Measurements from ENCODE around the gene B3GAT3.

The B3GAT3 gene

DNA sequence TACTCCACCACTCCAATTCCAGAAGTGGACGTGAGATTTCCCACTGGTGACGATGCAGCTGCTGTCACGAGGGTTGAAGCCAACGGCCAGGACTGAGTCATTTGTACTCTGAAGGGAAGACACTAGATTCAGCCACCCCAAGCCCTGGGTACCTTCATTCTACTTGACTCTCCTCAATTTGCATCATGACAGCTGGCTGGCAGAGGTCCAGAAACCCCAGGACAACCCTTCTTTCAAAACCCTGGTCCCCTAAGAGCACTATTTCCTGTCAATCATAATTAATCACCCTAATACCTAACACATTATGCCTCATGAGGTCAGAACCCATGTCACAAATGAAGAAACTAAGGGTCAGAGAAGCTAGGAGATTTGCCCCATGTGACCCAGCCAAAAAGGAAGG, 14.1 kb downstream of the B3GAT3 start:
- DNase-seq = no peak
- in situ Hi-C loops (cut with MboI; ENCODE audit: low pct_unique_long_range_greater_than_20kb, low sequenced_read_pairs) = no loop called here

DNA sequence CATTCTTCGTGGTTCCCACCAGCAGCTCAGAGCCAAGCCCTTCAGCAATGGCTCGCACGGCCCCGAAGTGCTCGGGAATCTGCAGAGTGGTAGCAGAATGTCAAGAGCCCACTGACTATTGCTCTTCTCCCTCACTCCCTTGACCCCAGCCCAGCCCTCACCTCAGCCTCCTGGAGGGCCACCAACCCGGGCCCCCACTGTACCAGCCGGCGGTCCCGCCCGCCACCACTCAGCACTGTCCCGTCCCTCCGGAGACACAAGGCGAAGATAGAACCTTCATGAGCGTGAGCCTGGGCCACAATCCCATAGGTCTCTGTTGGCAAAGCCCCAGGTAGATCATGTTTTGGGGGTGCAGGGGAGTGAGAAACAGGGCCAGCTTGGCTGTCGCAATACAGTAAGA, 15.9 kb downstream of the B3GAT3 start:
- DNase-seq = no peak
- in situ Hi-C loops (cut with MboI; ENCODE audit: low pct_unique_long_range_greater_than_20kb, low sequenced_read_pairs) = no loop called here

- DNase-seq = no peak
Observed at GRCh38 chr11:62605467-62605866, 16.3 kb downstream of the B3GAT3 start.

DNA sequence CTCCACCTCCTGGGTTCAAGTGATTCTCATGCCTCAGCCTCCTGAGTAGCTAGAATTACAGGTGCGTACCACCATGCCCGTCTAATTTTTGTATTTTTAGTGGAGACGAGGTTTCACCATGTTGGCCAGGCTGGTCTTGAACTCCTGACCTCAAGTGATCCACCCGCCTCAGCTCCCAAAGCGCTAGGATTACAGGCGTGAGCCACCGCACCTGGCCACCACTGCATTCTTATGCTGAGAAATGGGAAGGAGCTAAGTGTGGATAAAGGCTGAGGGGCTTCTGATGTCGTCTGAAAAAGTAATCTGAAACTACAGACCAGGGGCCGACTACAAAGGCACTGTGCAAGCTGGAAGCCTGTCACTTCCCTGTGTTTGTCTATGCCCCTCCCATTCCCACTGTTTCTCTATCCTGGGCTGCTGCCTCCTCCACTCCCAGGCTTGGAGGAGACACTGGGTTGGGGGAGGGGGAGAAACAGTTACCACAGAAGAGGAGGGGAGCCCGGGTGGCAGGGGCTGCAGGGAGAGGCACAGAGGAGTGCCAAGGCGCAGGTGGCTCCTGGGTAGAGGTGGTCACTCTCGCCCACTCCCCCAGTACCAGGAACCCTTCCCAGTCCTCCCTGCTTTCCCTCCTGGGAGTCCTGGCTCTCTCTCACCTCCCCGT, 17.2 kb downstream of the B3GAT3 start:
- no peak for DNase-seq
- in situ Hi-C loops (cut with MboI; ENCODE audit: low pct_unique_long_range_greater_than_20kb, low sequenced_read_pairs) = no loop called here

More at GRCh38 chr11:62605467-62605866, 16.3 kb downstream of the B3GAT3 start:
- in situ Hi-C loops (cut with MboI; ENCODE audit: low pct_unique_long_range_greater_than_20kb, low sequenced_read_pairs) = no loop called here

DNA sequence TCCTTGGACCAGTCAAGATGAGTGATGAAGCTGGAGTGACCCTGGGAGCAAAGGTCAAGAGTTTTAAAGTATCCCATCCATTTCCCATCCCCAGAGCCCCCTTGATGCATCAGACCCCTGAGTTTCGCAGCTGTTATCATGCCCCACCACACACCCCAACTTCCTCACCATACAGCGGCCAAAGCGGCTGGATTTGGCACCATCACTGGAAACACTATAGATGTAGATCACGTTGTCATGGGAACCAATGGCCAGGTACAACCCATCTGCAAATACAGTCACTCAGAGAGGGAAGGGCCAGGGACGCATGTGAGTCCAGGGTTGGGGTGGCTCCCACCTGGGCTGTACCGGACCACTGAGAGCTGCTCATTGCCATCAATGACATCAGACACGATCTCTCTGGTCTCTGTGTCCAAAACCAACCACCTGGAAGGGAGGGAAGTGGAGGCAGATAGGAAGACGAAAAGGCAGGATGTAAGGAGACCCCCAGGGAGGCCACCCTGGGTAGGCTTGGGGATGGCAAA, 17.9 kb downstream of the B3GAT3 start:
- DNase-seq = no peak
- in situ Hi-C loops (cut with MboI; ENCODE audit: low pct_unique_long_range_greater_than_20kb, low sequenced_read_pairs) = no loop called here

DNA sequence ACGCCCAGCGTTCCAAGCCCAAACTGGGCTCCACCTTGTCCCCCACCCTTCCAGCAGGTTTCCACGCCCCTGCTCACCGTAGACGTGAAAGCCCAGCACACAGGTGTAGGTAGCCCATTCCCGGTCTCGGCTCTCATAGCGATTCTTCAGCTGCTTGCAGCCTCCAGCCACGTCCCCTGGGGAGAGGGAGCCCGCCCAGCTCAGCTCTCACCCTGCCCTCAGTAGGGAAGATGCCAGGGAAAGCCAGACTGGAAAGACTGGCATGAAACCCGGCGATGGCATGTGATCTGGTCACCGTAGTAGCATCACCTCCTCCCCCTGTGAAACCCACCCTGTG, 18.7 kb downstream of the B3GAT3 start:
- in situ Hi-C loops (cut with MboI; ENCODE audit: low pct_unique_long_range_greater_than_20kb, low sequenced_read_pairs) = no loop called here
- DNase-seq = no peak

- in situ Hi-C loops (cut with MboI; ENCODE audit: low pct_unique_long_range_greater_than_20kb, low sequenced_read_pairs) = no loop called here
- no peak for DNase-seq
Observed at GRCh38 chr11:62602141-62603071, 19.4 kb downstream of the B3GAT3 start.

DNA sequence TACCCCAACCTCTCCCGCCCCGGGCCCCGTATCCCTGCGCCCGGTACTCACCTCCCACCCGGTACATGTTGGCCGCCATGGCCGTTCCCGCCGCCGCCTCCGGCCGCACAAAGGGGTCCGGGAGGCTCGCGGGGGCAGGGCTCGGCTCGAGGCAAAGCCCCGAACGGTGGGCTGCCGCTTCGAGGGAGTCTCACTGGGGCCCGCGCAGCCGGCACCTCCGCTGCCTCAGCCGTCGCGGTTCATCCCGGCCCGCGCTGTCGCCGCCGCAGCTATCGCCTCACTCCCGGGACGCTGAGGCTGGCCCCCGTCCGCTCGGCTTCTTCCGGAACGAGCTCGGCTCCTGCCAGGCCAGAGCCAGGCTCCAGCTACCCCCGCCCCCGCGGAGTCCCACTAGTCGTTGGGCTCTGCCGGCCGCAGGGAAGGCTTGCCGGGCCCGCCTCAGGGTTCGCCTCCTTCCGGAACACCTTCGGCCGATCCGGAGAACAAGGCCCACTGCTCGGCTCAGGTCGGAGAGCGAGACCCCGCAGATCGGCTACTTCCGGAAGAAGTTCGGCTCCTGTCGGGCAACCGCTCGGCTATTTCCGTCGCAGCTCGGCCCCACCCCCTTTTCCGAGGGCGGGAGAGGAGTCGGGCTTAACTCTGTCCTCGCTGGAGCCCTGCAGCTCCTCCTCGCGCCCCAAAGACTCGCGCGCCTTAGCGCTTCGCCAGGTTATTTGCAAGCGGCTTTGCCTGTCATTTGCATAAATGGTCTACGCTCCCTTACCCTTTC, 20.2 kb downstream of the B3GAT3 start, which contains the start of gene MTA2:
Gene MTA2, minus strand, starts transcription at position 494 of the 769 bp plus-strand sequence. Its CDS starts 415 bp downstream, at position 79.
- DNase-seq = peak; percentile 99
- in situ Hi-C loops (cut with MboI; ENCODE audit: low pct_unique_long_range_greater_than_20kb, low sequenced_read_pairs) = no loop called here

DNA sequence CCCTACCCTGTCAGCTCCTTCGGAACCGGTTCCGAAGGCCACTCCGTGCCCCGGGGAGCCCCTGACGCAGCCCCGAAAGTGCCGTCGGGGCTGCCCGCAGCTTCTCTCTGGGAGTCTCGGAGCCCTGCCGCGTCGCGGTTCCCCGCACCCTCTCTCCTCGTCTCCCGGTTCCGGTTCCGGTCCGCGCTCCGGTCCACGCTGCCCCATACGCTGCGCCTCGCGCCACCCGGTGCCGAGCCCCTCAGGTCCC, 20.7 kb downstream of the B3GAT3 start:
- no peak for DNase-seq
- in situ Hi-C loops (cut with MboI; ENCODE audit: low pct_unique_long_range_greater_than_20kb, low sequenced_read_pairs) = no loop called here

DNA sequence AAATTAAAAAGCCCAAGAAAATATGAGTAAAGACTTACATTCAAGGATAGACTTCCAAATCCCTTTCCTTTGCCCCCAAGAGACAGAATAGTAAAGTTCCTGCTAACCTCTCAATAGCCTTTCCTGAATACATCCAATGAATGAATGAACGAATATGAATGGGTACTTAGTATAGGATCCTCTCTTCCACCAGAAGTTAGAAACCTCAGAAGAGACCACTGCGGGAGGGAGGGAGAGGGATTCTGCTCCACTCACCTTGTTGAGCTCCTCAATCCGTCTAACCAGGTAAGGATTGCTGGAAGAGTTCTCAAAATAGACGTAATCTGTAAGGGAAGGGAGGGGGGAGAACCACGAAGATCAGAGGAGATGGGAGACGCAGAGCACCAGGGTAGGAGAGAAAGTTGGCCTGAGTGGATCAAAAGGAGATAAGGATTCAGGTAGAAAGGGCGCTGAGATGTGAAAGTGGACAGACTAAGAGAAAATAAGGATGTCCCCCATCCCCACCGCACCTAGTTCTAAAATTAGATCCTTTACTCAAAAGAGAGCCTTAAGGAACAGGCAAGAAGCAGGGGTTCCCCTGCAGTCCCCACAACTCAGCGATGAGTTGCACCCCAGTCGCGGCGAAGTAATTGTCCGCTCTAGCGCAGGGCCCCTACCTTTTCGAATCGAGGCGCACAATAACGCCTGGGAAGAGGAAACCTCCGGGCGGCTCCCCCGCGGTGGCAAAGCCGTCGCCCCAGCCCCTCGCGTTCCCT, 21.2 kb downstream of the B3GAT3 start:
- in situ Hi-C loops (cut with MboI; ENCODE audit: low pct_unique_long_range_greater_than_20kb, low sequenced_read_pairs) = no loop called here
- no peak for DNase-seq

DNA sequence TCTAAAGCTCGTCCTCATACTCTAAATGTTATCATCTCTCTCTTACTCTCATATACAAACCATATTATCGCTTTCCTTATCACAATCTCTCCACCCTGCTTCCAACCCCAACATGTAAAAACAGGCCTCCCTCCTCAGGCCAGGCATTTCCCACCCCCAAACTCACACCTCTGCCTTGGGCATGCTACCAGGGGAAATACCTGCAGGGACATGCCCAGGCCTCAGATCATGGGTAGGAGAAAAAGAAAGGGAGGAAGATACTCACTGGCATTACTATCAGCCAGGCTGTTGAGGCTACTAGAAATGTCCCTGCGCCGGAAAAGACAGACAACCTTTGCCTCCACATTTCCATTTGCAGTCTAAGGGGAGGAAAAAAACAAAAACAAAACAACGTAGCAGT, 21.9 kb downstream of the B3GAT3 start:
- peak; percentile 42 for DNase-seq
- in situ Hi-C loops (cut with MboI; ENCODE audit: low pct_unique_long_range_greater_than_20kb, low sequenced_read_pairs) = no loop called here

DNA sequence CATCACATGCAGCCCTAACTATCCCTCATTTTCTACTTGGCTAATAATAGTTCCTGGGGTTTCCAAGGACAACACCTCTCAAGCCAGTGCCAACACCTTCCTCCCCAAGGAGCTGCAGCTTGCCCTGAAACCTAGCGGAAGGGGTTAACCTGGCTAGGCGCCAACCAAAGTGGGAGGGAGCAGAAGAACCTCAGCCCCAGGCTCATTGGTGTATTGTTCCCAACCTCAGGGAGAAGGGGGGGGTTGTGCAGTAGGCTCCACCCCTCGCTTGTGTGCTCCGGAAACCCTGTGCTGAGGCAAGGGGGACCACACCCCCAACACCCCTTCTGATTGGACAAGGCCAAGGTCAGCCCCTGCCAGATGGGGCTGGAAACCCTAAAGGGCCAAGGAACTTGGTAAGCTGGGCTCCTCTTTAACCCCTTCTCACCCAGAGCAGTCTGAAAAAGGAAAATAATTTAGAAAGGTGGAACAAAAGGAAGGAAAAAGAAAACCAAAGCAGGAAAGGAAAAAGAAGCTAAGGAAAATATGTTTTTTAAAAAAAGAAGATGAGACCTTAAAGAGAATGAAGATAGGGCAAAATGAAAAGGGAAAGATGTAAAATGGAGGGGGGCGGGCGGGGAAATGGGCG, 22.6 kb downstream of the B3GAT3 start:
- in situ Hi-C loops (cut with MboI; ENCODE audit: low pct_unique_long_range_greater_than_20kb, low sequenced_read_pairs) = no loop called here
- DNase-seq = peak; percentile 99

GRCh38 chr11:62595124-62595523, 26.7 kb downstream of the B3GAT3 start:
- no peak for DNase-seq
- in situ Hi-C loops (cut with MboI; ENCODE audit: low pct_unique_long_range_greater_than_20kb, low sequenced_read_pairs) = no loop called here

- DNase-seq = peak; percentile 94
- in situ Hi-C loops (cut with MboI; ENCODE audit: low pct_unique_long_range_greater_than_20kb, low sequenced_read_pairs) = no loop called here
Observed at GRCh38 chr11:62593434-62594044, 28.2 kb downstream of the B3GAT3 start.

DNA sequence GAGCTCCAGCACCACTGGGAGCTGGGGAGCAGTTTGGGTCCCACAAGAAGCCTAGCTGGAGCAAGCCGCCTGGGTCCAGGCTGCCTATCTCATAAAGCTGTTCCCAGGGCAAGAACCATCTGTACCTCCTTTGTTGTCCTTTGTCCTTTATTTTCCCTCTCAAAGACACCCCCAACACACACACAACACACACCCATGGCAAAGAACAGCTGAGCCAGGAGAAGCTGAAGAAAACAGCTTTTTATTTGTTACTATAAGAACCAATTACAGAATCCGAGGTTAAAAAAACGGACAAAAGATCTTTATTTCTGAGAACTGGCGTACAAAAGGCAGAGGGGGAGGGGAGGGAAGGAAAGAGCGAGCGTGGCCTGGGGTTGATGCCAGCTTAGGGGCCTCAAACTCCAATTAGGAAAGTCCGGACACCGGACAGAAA, 28.8 kb downstream of the B3GAT3 start:
- DNase-seq = no peak
- in situ Hi-C loops (cut with MboI; ENCODE audit: low pct_unique_long_range_greater_than_20kb, low sequenced_read_pairs) = no loop called here

DNA sequence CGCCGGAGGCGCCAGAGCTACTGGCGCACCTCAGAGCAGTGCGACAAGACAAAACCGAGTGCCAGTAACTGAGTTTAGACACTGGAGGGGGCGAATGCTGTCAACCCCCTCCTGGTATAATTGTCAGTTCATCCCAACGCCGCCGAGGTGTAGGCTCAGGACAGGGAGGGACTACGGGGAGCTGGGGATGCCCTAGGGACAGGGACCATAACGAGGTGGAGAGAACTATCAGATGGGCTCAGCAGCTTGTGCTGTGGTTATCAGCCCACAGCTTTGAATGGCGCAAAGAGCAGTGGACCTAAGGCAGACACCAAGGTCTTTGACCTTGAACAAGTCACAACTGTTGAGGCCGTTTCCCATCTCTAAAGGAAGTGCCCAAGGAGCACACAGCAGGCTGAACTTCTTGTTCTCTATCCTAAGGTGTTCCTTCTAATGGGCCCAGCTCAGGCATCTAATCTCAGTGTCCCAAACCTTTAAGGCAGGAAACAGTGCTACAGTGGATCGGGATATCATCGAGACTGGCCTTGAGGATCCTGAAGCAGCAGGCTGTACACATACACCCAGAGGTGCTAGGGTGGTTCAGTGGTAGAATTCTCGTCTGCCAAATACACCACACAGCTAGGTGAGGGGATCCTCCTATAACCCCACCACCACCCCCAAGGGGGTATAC, 29.5 kb downstream of the B3GAT3 start:
- in situ Hi-C loops (cut with MboI; ENCODE audit: low pct_unique_long_range_greater_than_20kb, low sequenced_read_pairs) = no loop called here
- DNase-seq = no peak

GRCh38 chr11:62591448-62592145, 30.2 kb downstream of the B3GAT3 start, which contains the start of gene TUT1:
Gene TUT1 (minus strand): TSS chr11:62591523. CDS start chr11:62591485, 38 bp downstream.
- in situ Hi-C loops (cut with MboI; ENCODE audit: low pct_unique_long_range_greater_than_20kb, low sequenced_read_pairs) = no loop called here
- peak; percentile 100 for DNase-seq

All from KBM-7 (cell line).